Measurements from ENCODE around the gene ROM1.
"Not testable (repeated sequence)": the region's sequence is repeated elsewhere in the genome, so short reads cannot be mapped to it uniquely, and the experiment has no call there.

ROM1 gene

GRCh38 chr11:62612366-62613290 lies at the start of gene ROM1, which contains the start of gene EML3:
TSS of gene ROM1 (plus strand) at chr11:62613257. CDS start at chr11:62613282, 25 bp downstream.
TSS of gene EML3 (minus strand) at chr11:62612775. CDS start at chr11:62612457, 318 bp downstream.
- FAIRE-seq, result no peak

- no peak for FAIRE-seq
Observed at GRCh38 chr11:62565100-62565802, 47.8 kb upstream of the ROM1 start.

GRCh38 chr11:62566247-62566646 lies 46.8 kb upstream of the ROM1 start:
- FAIRE-seq, result no peak

- no peak for FAIRE-seq
Observed at GRCh38 chr11:62567018-62567633, 45.9 kb upstream of the ROM1 start.

- FAIRE-seq, result no peak
Observed at GRCh38 chr11:62569611-62570010, 43.4 kb upstream of the ROM1 start.

- not testable (repeated sequence) for FAIRE-seq
Observed at GRCh38 chr11:62570903-62571302, 42.2 kb upstream of the ROM1 start.

- FAIRE-seq, result not testable (repeated sequence)
Observed at GRCh38 chr11:62571493-62571892, 41.6 kb upstream of the ROM1 start.

GRCh38 chr11:62572431-62572830 lies 40.6 kb upstream of the ROM1 start:
- no peak for FAIRE-seq

- no peak for FAIRE-seq
Observed at GRCh38 chr11:62573006-62573591, 40.0 kb upstream of the ROM1 start.

- no peak for FAIRE-seq
Observed at GRCh38 chr11:62573592-62574362, 39.3 kb upstream of the ROM1 start, which contains the start of gene EEF1G. TSS of gene EEF1G (minus strand) at chr11:62573891. CDS start at chr11:62573842, 49 bp downstream.

GRCh38 chr11:62574363-62575071 lies 38.5 kb upstream of the ROM1 start:
- FAIRE-seq, result no peak

GRCh38 chr11:62575156-62575555 lies 37.9 kb upstream of the ROM1 start:
- FAIRE-seq, result no peak

- FAIRE-seq, result no peak
Observed at GRCh38 chr11:62575837-62576236, 37.2 kb upstream of the ROM1 start.

GRCh38 chr11:62577046-62577714 lies 35.9 kb upstream of the ROM1 start:
- no peak for FAIRE-seq

- no peak for FAIRE-seq
Observed at GRCh38 chr11:62578541-62578940, 34.5 kb upstream of the ROM1 start.

GRCh38 chr11:62579252-62579651 lies 33.8 kb upstream of the ROM1 start:
- no peak for FAIRE-seq

- no peak for FAIRE-seq
Observed at GRCh38 chr11:62580959-62581715, 31.9 kb upstream of the ROM1 start.

- FAIRE-seq, result not testable (repeated sequence)
Observed at GRCh38 chr11:62581735-62582134, 31.3 kb upstream of the ROM1 start.

GRCh38 chr11:62585356-62585755 lies 27.7 kb upstream of the ROM1 start:
- not testable (repeated sequence) for FAIRE-seq

All from islet of Langerhans (tissue), 1 donor.